Stimulated activated CD4-positive, alpha-beta T cell treated with anti-CD3 and anti-CD28 coated beads, TNF-alpha, amount 100 ng/mL, for 4 hours (primary cell): ENCODE measurements around the gene FRMD4A.
"Not testable (repeated sequence)": the region's sequence is repeated elsewhere in the genome, so short reads cannot be mapped to it uniquely, and the experiment has no call there.

ENCODE experiments used
- DNase-seq, 3 experiments: peaks; one replicate each; pipeline ENCODE4 v3.0.0-alpha.2; 2020; ENCODE audit warnings: low read depth in 3 of 3

FRMD4A gene

GRCh38 chr10:13950543-13950939 lies 380.2 kb downstream of the FRMD4A start:
- DNase-seq, result no peak

GRCh38 chr10:13949844-13950542 lies 380.7 kb downstream of the FRMD4A start:
- DNase-seq, result no peak

- no peak for DNase-seq
Measured at GRCh38 chr10:13946209-13946460, 384.6 kb downstream of the FRMD4A start.

GRCh38 chr10:13945390-13946208 lies 385.1 kb downstream of the FRMD4A start:
- DNase-seq, result no peak

GRCh38 chr10:13944823-13945222 lies 385.9 kb downstream of the FRMD4A start:
- no peak for DNase-seq

- DNase-seq, result no peak
Measured at GRCh38 chr10:13943735-13944398, 386.9 kb downstream of the FRMD4A start.

- no peak for DNase-seq
Measured at GRCh38 chr10:13942035-13942434, 388.7 kb downstream of the FRMD4A start.

GRCh38 chr10:13939391-13939790 lies 391.3 kb downstream of the FRMD4A start:
- no peak for DNase-seq

GRCh38 chr10:13938950-13939349 lies 391.8 kb downstream of the FRMD4A start:
- no peak for DNase-seq

GRCh38 chr10:13936826-13937225 lies 393.9 kb downstream of the FRMD4A start:
- no peak for DNase-seq

- DNase-seq, result peak in 1 of 3 experiments; percentile 3
Measured at GRCh38 chr10:13930120-13930519, 400.6 kb downstream of the FRMD4A start.

- DNase-seq, result no peak
Measured at GRCh38 chr10:13928451-13928850, 402.3 kb downstream of the FRMD4A start.

- no peak for DNase-seq
Measured at GRCh38 chr10:13925971-13926780, 404.5 kb downstream of the FRMD4A start.

- no peak for DNase-seq
Measured at GRCh38 chr10:13924040-13924725, 406.5 kb downstream of the FRMD4A start.

GRCh38 chr10:13922586-13922985 lies 408.1 kb downstream of the FRMD4A start:
- no peak for DNase-seq

- no peak for DNase-seq
Measured at GRCh38 chr10:13921941-13922340, 408.8 kb downstream of the FRMD4A start.

- not testable (repeated sequence) for DNase-seq
Measured at GRCh38 chr10:13921131-13921530, 409.6 kb downstream of the FRMD4A start.

- DNase-seq, result no peak
Measured at GRCh38 chr10:13920465-13920864, 410.3 kb downstream of the FRMD4A start.

- no peak for DNase-seq
Measured at GRCh38 chr10:13920031-13920430, 410.7 kb downstream of the FRMD4A start.

GRCh38 chr10:13917791-13918190 lies 412.9 kb downstream of the FRMD4A start:
- DNase-seq, result no peak

- DNase-seq, result no peak
Measured at GRCh38 chr10:13916384-13916947, 414.3 kb downstream of the FRMD4A start.
